Keratinocyte (primary cell): ENCODE results near the gene IGFL1. TPM values are rescaled to one million over a fixed set of nuclear protein-coding genes. Genes with fewer than 3 reads are reported as not detected.

ENCODE experiments used
- DNase-seq: peaks from one replicate; pipeline ENCODE4 v3.0.0-alpha.2; 2011; ENCODE audit warnings: low read depth, missing footprints, low spot score
- FAIRE-seq: peaks from 2 replicates; lab custom pipeline; 2011; peaks lifted over from hg19 to GRCh38; lab: Jason Lieb, UNC
- H2AFZ ChIP-seq: 2 replicates; pipeline ENCODE4 v1.6.0; 2012; ENCODE audit warnings: low read length, control low read depth, inconsistent platforms; ENCODE audit not compliant: control insufficient read depth
- H3K27ac ChIP-seq: 2 replicates; pipeline ENCODE4 v1.5.1; 2011; ENCODE audit warnings: low read length; ENCODE audit not compliant: control insufficient read depth, insufficient read depth
- H3K27me3 ChIP-seq: 3 replicates; pipeline ENCODE4 v1.6.0; 2011; ENCODE audit warnings: low read length; ENCODE audit not compliant: control insufficient read depth, insufficient read depth; ENCODE audit errors: extremely low read depth
- H3K36me3 ChIP-seq, 2 experiments: 2 replicates in 1 of 2; 3 replicates in 1 of 2; pipeline ENCODE4 v1.5.1; 2011; ENCODE audit warnings: low read length in 2 of 2, mild to moderate bottlenecking in 1 of 2; ENCODE audit not compliant: control insufficient read depth in 2 of 2, insufficient read depth in 2 of 2; ENCODE audit errors: extremely low read depth in 1 of 2
- H3K4me1 ChIP-seq: 3 replicates; pipeline ENCODE4 v1.5.1; 2011; ENCODE audit warnings: low read length; ENCODE audit not compliant: control insufficient read depth, insufficient read depth; ENCODE audit errors: extremely low read depth
- H3K4me2 ChIP-seq: 3 replicates; pipeline ENCODE4 v1.6.0; 2011; ENCODE audit warnings: low read depth, low read length; ENCODE audit not compliant: control insufficient read depth, insufficient read depth; ENCODE audit errors: extremely low read depth
- H3K4me3 ChIP-seq, 3 experiments: fragments of 200-600 bp in 1 of 3; sonication (generic) in 1 of 3; 2 replicates in 2 of 3; 3 replicates in 1 of 3; pipeline ENCODE4 v1.5.1; 2011 to 2016; ENCODE audit warnings: low read length in 3 of 3, mild to moderate bottlenecking in 3 of 3, control low read depth in 2 of 3, inconsistent platforms in 1 of 3, low read depth in 1 of 3, mixed read lengths in 1 of 3, mixed run types in 1 of 3, moderate library complexity in 1 of 3; ENCODE audit not compliant: control insufficient read depth in 2 of 3, insufficient read depth in 2 of 3; ENCODE audit errors: extremely low read depth in 1 of 3
- H3K79me2 ChIP-seq: 2 replicates; pipeline ENCODE4 v1.6.0; 2012; ENCODE audit warnings: low read length; ENCODE audit not compliant: control insufficient read depth, insufficient read depth
- H3K9ac ChIP-seq: 3 replicates; pipeline ENCODE4 v1.6.0; 2011; ENCODE audit warnings: low read length; ENCODE audit not compliant: control insufficient read depth, insufficient read depth; ENCODE audit errors: extremely low read depth
- H3K9me1 ChIP-seq: 3 replicates; pipeline ENCODE4 v1.6.0; 2011; ENCODE audit warnings: low read length; ENCODE audit not compliant: control insufficient read depth, insufficient read depth; ENCODE audit errors: extremely low read depth
- H3K9me3 ChIP-seq: 2 replicates; pipeline ENCODE4 v1.5.1; 2012; ENCODE audit warnings: low read depth, low read length; ENCODE audit not compliant: control insufficient read depth
- H4K20me1 ChIP-seq: 3 replicates; pipeline ENCODE4 v1.6.0; 2011; ENCODE audit warnings: low read length; ENCODE audit not compliant: control insufficient read depth, insufficient read depth; ENCODE audit errors: extremely low read depth
- CTCF ChIP-seq, 3 experiments: IDR thresholded peaks in 1 of 3; conservative IDR thresholded peaks in 1 of 3; optimal IDR thresholded peaks in 1 of 3; 2 replicates in 2 of 3; 3 replicates in 1 of 3; pipeline versions ENCODE3 to v1.5.1; 2011; ENCODE audit warnings: low read length in 3 of 3, mild to moderate bottlenecking in 3 of 3, moderate library complexity in 2 of 3, control low read depth in 1 of 3, inconsistent platforms in 1 of 3; ENCODE audit not compliant: insufficient read depth in 2 of 3; ENCODE audit errors: extremely low read depth in 1 of 3
- EZH2 ChIP-seq: IDR thresholded peaks from one replicate; pipeline ENCODE4 v1.6.1; 2012; ENCODE audit warnings: inconsistent platforms, mild to moderate bottlenecking, low read length, moderate library complexity
- dilution Hi-C: fragments of 300-500 bp; cut with MboI; formaldehyde crosslinking; loops from one replicate; pipeline ENCODE4 v1.7.0; 2020; ENCODE audit warnings: low sequenced_read_pairs; ENCODE audit not compliant: extremely low pct_ligation_motif_present
- polyA plus RNA-seq, 5 experiments: library from polyadenylated mRNA; depleted of rRNA in 3 of 5; stranded (reverse) in 3 of 5; stranded (forward) in 1 of 5; unstranded in 1 of 5; fragments of >200 nt; gene quantifications; 1 replicate in 1 of 5; 2 replicates in 3 of 5; 3 replicates in 1 of 5; pipeline versions ENCODE4 v1.2.1 to v1.2.3, GENCODE V29; 2011 to 2012; ENCODE audit warnings: missing spikeins in 2 of 5, low read depth in 1 of 5, low replicate concordance in 1 of 5

The IGFL1 gene
- polyA plus RNA-seq, 1 donor (not counting 4 experiments of a cell fraction or from before 2014, with no cell fraction given): 21.3 TPM

- DNase-seq (no peak), FAIRE-seq (no peak)
- no peaks in the 10 kb centered on the region for H3K9me3 ChIP-seq
Observed at GRCh38 chr19:46196410-46197124, 33.0 kb upstream of the IGFL1 start.

GRCh38 chr19:46197314-46198070 lies 32.0 kb upstream of the IGFL1 start:
- H3K4me1 ChIP-seq: peaks cover 54% of the 10 kb centered on the region
- no peaks in the 10 kb centered on the region for H4K20me1 ChIP-seq
- DNase-seq: no peak
- no peak overlapping the region for H3K4me2 ChIP-seq
- peaks cover 0 to 1% of the 10 kb centered on the region in 2 experiments for H3K36me3 ChIP-seq
- TF ChIP-seq EZH2 (no peak), CTCF (optimal IDR thresholded peaks at IDR 0.05 in 1 of 3, IDR thresholded peaks at IDR 0.05 in 1 of 3, conservative IDR thresholded peaks at IDR 0.05 in 1 of 3; ENCODE audit: extremely low read depth in 1 of 3, insufficient read depth in 2 of 3, low read length in 3 of 3) (no peak)
- no peak overlapping the region for H3K4me3 ChIP-seq
- no peak overlapping the region for H3K9ac ChIP-seq
- H3K9me3 ChIP-seq: no peaks in the 10 kb centered on the region
- H2AFZ ChIP-seq: no peak overlapping the region
- H3K9me1 ChIP-seq: no peaks in the 10 kb centered on the region
- no peak for FAIRE-seq
- no peaks in the 10 kb centered on the region for H3K27me3 ChIP-seq
- no peaks in the 10 kb centered on the region for H3K79me2 ChIP-seq
- dilution Hi-C loops: no loop called here
- H3K27ac ChIP-seq: no peak overlapping the region

More at GRCh38 chr19:46196410-46197124, 33.0 kb upstream of the IGFL1 start:
- Histone ChIP-seq H3K4me3 (no peak overlapping the region), H3K4me2 (no peak overlapping the region), H3K79me2 (no peaks in the 10 kb centered on the region), H4K20me1 (no peaks in the 10 kb centered on the region), H3K4me1 (peaks cover 48% of the 10 kb centered on the region), H3K27ac (no peak overlapping the region), H3K36me3 (peaks cover 0 to 1% of the 10 kb centered on the region in 2 experiments), H3K9ac (no peak overlapping the region), H2AFZ (no peak overlapping the region), H3K27me3 (no peaks in the 10 kb centered on the region), H3K9me1 (no peaks in the 10 kb centered on the region)
- TF ChIP-seq CTCF (optimal IDR thresholded peaks at IDR 0.05 in 1 of 3, IDR thresholded peaks at IDR 0.05 in 1 of 3, conservative IDR thresholded peaks at IDR 0.05 in 1 of 3; ENCODE audit: extremely low read depth in 1 of 3, insufficient read depth in 2 of 3, low read length in 3 of 3): no peak
- TF ChIP-seq EZH2: no peak
- dilution Hi-C loops: no loop called here
